NCI-H1105 treated with DMSO at 0.1 percent for 48 hours (cell line): Measurements from ENCODE around the gene RNF187.

Source experiments
- DNase-seq: peaks from one replicate; lab custom pipeline; 2025; lab: John Stamatoyannopoulos, UW

Gene RNF187

DNA sequence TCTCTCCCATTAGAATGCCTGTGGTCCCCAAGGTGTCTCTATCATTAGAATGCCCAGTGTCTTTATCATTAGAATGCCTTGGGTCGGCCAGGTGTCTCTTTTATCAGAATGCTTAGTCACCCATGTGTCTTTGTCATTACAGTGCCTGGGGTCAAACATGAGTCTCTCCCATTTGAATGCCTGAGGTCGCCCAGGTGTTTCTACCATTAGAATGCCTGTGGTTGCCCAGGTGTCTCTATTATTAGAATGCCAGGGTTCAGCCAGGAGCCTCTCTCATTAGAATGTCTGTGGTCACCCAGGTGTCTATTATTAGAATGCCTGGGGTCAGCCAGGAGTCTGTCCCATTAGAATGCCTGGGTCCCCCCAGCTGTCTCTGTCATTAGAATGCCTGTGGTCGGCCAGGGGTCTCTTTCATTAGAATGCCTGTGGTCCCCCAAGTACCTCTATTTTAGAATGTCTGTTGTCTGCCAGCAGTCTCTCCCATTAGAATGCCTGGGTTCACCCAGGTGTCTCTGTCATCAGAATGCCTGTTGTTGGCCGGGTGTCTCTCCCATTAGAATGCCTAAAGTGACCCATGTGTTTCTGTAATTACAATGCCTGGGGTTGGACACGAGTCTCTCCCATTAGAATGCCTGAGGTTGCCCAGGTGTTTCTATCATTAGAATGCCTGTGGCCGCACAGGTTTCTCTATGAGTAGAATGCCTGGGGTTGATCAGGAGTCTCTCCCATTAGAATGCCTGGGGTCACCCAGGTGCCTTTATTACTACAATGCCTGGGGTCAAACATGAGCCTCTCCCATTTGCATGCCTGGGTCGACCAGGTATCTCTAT, 57.1 kb downstream of the RNF187 start:
- no peak for DNase-seq

DNA sequence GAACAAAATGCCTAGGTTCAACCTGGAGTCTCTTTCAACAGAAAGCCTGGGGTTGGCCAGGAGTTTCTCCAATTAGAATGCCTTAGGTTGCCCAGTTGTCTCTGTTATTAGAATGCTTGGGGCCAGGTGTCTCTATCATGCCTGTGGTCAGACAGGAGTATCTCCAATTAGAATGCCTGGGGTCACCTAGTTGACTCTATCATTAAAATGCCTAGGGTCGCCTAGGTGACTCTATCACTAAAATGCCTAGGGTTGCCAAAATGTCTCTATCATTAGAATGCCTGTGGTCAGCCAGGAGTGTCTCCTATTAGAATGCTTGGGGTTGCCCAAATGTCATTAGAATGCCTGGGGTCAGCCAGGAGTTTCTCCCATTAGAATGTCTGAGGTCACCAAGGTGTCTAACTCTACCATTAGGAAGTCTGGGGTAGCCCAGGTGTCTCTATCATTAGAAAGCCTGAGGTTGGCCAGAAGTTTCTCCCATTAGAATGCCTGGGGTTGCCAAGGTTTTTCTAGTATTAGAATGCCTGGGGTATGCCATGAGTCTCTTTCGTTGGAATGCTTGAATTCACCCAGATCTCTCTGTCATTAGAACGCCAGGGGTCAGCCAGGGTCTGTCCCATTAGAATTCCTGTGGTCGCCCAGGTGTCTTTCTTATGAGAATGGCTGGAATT, 57.9 kb downstream of the RNF187 start:
- no peak for DNase-seq
